ENCODE results near the gene KCTD15. TPM values are rescaled to one million over a fixed set of nuclear protein-coding genes. Genes with fewer than 3 reads are reported as not detected.

Gene KCTD15
- total RNA-seq, 1 experiment from 2014 or later = 41.5 TPM

DNA sequence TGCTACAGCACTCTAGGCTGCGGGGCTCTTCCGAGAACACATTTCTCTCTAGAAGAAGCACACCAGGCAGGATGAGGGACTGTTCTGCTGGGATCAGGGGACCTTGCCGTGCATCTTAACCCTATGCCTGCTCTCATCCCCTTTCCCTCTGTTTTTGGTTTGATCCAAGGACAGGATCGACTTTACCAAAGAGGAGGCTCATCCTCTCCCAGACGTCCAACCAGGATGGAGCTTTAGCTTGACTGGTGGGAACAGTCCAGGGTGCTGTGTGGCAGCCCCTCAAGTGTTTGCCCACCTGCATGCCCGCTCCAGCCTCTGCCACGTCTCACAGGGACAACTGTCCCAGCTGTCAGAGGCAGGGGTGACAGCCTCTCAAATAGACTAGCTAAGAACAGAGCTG lies 42.3 kb upstream of the KCTD15 start:
- ATAC-seq = no peak
- ChIA-PET POLR2A (no interaction called here), CTCF (interaction anchor here (1.8 to 2.7 kb wide), 2 partner anchors 24 to 324 kb away, joined by 10 read pairs; no protein-coding TSS in a partner anchor)
- no peak overlapping the region for H3K4me3 Mint-ChIP-seq
- H3K9me3 Mint-ChIP-seq = no peaks in the 10 kb centered on the region
- DNase-seq (ENCODE audit: low spot score) = no peak
- no peak overlapping the region for H3K27ac Mint-ChIP-seq
- no peak for TF ChIP-seq HMGA2 (CRISPR knock-in tag; IDR thresholded peaks at IDR 0.05)
- TF ChIP-seq, protein P1, sequence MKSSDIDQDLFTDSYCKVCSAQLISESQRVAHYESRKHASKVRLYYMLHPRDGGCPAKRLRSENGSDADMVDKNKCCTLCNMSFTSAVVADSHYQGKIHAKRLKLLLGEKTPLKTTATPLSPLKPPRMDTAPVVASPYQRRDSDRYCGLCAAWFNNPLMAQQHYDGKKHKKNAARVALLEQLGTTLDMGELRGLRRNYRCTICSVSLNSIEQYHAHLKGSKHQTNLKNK (CRISPR knock-in tag; IDR thresholded peaks at IDR 0.05) = no peak
- no peak for TF ChIP-seq CREB1 (CRISPR knock-in tag; IDR thresholded peaks at IDR 0.05)
- TF ChIP-seq ZNF232 (CRISPR knock-in tag; IDR thresholded peaks at IDR 0.05) = no peak
- TF ChIP-seq, protein P2, sequence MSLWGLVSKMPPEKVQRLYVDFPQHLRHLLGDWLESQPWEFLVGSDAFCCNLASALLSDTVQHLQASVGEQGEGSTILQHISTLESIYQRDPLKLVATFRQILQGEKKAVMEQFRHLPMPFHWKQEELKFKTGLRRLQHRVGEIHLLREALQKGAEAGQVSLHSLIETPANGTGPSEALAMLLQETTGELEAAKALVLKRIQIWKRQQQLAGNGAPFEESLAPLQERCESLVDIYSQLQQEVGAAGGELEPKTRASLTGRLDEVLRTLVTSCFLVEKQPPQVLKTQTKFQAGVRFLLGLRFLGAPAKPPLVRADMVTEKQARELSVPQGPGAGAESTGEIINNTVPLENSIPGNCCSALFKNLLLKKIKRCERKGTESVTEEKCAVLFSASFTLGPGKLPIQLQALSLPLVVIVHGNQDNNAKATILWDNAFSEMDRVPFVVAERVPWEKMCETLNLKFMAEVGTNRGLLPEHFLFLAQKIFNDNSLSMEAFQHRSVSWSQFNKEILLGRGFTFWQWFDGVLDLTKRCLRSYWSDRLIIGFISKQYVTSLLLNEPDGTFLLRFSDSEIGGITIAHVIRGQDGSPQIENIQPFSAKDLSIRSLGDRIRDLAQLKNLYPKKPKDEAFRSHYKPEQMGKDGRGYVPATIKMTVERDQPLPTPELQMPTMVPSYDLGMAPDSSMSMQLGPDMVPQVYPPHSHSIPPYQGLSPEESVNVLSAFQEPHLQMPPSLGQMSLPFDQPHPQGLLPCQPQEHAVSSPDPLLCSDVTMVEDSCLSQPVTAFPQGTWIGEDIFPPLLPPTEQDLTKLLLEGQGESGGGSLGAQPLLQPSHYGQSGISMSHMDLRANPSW (CRISPR knock-in tag; conservative IDR thresholded peaks at IDR 0.05; ENCODE audit: low read depth) = no peak
- no peak for TF ChIP-seq ZNF219 (CRISPR knock-in tag; IDR thresholded peaks at IDR 0.05; ENCODE audit: borderline replicate concordance)
- no peaks in the 10 kb centered on the region for H3K4me1 Mint-ChIP-seq
- no peaks in the 10 kb centered on the region for H3K27me3 Mint-ChIP-seq (ENCODE audit: low read depth)
- H3K36me3 Mint-ChIP-seq = no peaks in the 10 kb centered on the region

DNA sequence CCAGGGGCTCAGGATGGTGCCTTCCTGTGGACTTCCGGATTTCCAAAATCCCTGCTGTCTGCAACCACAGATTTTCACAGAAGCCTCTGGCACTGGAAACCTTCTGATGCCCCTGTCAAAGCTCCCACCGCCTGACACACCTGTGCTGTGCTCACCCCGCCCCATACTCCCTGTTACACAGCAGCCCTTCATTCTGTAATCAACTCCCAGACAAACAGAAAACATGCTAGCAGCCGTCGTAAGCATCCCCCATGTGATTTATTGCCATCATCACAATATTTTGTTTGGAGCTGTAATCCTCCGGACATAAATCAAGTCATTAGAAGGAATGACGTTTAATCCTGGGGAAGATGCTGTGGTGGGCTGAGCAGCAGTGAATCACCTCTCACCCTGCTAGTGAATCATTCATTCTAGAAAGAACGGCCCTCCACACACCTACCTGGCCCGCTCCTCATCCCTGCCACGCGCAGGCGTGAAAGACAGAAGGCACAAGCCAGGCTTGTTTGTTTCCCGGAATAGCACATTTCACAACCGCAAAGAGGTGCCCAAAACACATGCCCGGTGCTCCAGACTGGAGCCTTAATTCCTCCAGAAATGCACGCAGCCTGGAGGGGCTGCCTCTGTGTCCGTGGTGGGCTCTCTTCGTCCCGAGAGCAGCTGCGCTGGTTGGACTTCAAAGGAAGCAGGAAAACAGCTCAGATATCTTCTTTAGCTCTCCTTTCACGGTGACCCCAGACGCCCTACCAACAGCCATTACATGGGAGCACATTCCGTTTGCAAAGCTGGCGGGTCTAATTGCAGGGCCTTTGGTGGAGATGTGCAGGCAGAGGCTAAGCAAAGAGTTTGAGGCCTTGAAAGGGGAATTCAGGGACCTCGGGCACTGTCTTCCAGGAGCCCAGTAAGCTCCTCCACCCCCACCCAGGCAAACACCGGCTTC lies 41.3 kb upstream of the KCTD15 start:
- CTCF ChIA-PET = interaction anchor here (0.7 to 2.7 kb wide), 4 partner anchors 13 to 325 kb away, joined by 3 to 10 read pairs (median 8); no protein-coding TSS in a partner anchor
- Mint-ChIP-seq H3K4me3 (no peak overlapping the region), H3K27me3 (ENCODE audit: low read depth) (no peaks in the 10 kb centered on the region), H3K9me3 (no peaks in the 10 kb centered on the region), H3K4me1 (no peaks in the 10 kb centered on the region), H3K36me3 (no peaks in the 10 kb centered on the region), H3K27ac (no peak overlapping the region)
- no peak for DNase-seq (ENCODE audit: low spot score)
- POLR2A ChIA-PET = no interaction called here
- TF ChIP-seq, protein P3, sequence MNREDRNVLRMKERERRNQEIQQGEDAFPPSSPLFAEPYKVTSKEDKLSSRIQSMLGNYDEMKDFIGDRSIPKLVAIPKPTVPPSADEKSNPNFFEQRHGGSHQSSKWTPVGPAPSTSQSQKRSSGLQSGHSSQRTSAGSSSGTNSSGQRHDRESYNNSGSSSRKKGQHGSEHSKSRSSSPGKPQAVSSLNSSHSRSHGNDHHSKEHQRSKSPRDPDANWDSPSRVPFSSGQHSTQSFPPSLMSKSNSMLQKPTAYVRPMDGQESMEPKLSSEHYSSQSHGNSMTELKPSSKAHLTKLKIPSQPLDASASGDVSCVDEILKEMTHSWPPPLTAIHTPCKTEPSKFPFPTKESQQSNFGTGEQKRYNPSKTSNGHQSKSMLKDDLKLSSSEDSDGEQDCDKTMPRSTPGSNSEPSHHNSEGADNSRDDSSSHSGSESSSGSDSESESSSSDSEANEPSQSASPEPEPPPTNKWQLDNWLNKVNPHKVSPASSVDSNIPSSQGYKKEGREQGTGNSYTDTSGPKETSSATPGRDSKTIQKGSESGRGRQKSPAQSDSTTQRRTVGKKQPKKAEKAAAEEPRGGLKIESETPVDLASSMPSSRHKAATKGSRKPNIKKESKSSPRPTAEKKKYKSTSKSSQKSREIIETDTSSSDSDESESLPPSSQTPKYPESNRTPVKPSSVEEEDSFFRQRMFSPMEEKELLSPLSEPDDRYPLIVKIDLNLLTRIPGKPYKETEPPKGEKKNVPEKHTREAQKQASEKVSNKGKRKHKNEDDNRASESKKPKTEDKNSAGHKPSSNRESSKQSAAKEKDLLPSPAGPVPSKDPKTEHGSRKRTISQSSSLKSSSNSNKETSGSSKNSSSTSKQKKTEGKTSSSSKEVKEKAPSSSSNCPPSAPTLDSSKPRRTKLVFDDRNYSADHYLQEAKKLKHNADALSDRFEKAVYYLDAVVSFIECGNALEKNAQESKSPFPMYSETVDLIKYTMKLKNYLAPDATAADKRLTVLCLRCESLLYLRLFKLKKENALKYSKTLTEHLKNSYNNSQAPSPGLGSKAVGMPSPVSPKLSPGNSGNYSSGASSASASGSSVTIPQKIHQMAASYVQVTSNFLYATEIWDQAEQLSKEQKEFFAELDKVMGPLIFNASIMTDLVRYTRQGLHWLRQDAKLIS (CRISPR knock-in tag; IDR thresholded peaks at IDR 0.05; ENCODE audit: borderline replicate concordance) = no peak
- no peak for ATAC-seq

DNA sequence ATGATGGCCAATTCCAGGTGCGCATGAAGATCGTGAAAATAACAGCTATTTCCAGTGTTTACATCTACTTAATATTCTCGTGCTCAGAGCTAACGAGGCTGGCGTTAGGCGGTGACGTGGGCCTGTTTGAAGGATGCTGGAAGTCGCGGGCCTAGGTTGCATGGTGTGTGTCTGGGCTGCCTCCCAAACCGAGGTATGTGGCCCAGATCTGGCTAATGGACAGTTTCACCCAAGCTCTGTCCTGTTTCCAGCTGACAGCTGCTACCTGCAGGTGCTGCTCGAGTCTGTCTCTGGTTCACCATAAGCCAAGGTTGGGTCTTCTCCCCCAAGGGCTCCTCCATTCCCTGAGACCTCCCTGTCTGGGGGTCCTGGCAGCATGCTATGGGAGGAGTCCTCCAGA lies 40.5 kb upstream of the KCTD15 start:
- H3K36me3 Mint-ChIP-seq = peaks cover 3% of the 10 kb centered on the region; the same call in 1 of the 2 replicates
- H3K27ac Mint-ChIP-seq = no peak overlapping the region
- no peaks in the 10 kb centered on the region for H3K27me3 Mint-ChIP-seq (ENCODE audit: low read depth)
- ChIA-PET POLR2A (no interaction called here), CTCF (interaction anchor here (0.7 to 2.7 kb wide), 4 partner anchors 12 to 326 kb away, joined by 3 to 10 read pairs (median 8); no protein-coding TSS in a partner anchor)
- no peaks in the 10 kb centered on the region for H3K4me1 Mint-ChIP-seq
- no peak for DNase-seq (ENCODE audit: low spot score)
- no peak overlapping the region for H3K4me3 Mint-ChIP-seq
- ATAC-seq = no peak
- H3K9me3 Mint-ChIP-seq = peaks cover 3% of the 10 kb centered on the region; the same call in 1 of the 2 replicates
- TF ChIP-seq ZNF232 (CRISPR knock-in tag; IDR thresholded peaks at IDR 0.05) = no peak
- TF ChIP-seq, protein P4, sequence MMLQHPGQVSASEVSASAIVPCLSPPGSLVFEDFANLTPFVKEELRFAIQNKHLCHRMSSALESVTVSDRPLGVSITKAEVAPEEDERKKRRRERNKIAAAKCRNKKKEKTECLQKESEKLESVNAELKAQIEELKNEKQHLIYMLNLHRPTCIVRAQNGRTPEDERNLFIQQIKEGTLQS (CRISPR knock-in tag; conservative IDR thresholded peaks at IDR 0.05) = no peak
- TF ChIP-seq, protein P5, sequence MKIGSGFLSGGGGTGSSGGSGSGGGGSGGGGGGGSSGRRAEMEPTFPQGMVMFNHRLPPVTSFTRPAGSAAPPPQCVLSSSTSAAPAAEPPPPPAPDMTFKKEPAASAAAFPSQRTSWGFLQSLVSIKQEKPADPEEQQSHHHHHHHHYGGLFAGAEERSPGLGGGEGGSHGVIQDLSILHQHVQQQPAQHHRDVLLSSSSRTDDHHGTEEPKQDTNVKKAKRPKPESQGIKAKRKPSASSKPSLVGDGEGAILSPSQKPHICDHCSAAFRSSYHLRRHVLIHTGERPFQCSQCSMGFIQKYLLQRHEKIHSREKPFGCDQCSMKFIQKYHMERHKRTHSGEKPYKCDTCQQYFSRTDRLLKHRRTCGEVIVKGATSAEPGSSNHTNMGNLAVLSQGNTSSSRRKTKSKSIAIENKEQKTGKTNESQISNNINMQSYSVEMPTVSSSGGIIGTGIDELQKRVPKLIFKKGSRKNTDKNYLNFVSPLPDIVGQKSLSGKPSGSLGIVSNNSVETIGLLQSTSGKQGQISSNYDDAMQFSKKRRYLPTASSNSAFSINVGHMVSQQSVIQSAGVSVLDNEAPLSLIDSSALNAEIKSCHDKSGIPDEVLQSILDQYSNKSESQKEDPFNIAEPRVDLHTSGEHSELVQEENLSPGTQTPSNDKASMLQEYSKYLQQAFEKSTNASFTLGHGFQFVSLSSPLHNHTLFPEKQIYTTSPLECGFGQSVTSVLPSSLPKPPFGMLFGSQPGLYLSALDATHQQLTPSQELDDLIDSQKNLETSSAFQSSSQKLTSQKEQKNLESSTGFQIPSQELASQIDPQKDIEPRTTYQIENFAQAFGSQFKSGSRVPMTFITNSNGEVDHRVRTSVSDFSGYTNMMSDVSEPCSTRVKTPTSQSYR (CRISPR knock-in tag; IDR thresholded peaks at IDR 0.05) = no peak
- TF ChIP-seq, protein P6, sequence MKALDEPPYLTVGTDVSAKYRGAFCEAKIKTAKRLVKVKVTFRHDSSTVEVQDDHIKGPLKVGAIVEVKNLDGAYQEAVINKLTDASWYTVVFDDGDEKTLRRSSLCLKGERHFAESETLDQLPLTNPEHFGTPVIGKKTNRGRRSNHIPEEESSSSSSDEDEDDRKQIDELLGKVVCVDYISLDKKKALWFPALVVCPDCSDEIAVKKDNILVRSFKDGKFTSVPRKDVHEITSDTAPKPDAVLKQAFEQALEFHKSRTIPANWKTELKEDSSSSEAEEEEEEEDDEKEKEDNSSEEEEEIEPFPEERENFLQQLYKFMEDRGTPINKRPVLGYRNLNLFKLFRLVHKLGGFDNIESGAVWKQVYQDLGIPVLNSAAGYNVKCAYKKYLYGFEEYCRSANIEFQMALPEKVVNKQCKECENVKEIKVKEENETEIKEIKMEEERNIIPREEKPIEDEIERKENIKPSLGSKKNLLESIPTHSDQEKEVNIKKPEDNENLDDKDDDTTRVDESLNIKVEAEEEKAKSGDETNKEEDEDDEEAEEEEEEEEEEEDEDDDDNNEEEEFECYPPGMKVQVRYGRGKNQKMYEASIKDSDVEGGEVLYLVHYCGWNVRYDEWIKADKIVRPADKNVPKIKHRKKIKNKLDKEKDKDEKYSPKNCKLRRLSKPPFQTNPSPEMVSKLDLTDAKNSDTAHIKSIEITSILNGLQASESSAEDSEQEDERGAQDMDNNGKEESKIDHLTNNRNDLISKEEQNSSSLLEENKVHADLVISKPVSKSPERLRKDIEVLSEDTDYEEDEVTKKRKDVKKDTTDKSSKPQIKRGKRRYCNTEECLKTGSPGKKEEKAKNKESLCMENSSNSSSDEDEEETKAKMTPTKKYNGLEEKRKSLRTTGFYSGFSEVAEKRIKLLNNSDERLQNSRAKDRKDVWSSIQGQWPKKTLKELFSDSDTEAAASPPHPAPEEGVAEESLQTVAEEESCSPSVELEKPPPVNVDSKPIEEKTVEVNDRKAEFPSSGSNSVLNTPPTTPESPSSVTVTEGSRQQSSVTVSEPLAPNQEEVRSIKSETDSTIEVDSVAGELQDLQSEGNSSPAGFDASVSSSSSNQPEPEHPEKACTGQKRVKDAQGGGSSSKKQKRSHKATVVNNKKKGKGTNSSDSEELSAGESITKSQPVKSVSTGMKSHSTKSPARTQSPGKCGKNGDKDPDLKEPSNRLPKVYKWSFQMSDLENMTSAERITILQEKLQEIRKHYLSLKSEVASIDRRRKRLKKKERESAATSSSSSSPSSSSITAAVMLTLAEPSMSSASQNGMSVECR (CRISPR knock-in tag; IDR thresholded peaks at IDR 0.05; ENCODE audit: borderline replicate concordance) = no peak
- TF ChIP-seq, protein P7, sequence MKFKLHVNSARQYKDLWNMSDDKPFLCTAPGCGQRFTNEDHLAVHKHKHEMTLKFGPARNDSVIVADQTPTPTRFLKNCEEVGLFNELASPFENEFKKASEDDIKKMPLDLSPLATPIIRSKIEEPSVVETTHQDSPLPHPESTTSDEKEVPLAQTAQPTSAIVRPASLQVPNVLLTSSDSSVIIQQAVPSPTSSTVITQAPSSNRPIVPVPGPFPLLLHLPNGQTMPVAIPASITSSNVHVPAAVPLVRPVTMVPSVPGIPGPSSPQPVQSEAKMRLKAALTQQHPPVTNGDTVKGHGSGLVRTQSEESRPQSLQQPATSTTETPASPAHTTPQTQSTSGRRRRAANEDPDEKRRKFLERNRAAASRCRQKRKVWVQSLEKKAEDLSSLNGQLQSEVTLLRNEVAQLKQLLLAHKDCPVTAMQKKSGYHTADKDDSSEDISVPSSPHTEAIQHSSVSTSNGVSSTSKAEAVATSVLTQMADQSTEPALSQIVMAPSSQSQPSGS (CRISPR knock-in tag; IDR thresholded peaks at IDR 0.05; ENCODE audit: borderline replicate concordance, low read depth) = no peak
- no peak for TF ChIP-seq ZNF671 (CRISPR knock-in tag; IDR thresholded peaks at IDR 0.05)

Data from WTC11 (cell line).